HEK293T (cell line): Measurements from ENCODE around the gene PRPF40B.

ENCODE experiments used
- BHLHE40 ChIP-seq: fragments of 450-650 bp; IDR thresholded peaks from 2 replicates; pipeline ENCODE4 v1.6.1; 2016; ENCODE audit warnings: mild to moderate bottlenecking, moderate library complexity, borderline replicate concordance
- CTBP1 ChIP-seq: fragments of 450-650 bp; IDR thresholded peaks from 2 replicates; pipeline ENCODE4 v1.6.1; 2016; ENCODE audit warnings: borderline replicate concordance
- ELF4 ChIP-seq: fragments of 450-650 bp; IDR thresholded peaks from 2 replicates; pipeline ENCODE4 v1.6.1; 2017; ENCODE audit warnings: antibody characterized with exemption
- FOXA1 ChIP-seq: fragments of 450-650 bp; IDR thresholded peaks from 2 replicates; pipeline ENCODE4 v1.6.1; 2016; ENCODE audit warnings: mild to moderate bottlenecking
- FOXK2 ChIP-seq: fragments of 450-650 bp; IDR thresholded peaks from 2 replicates; pipeline ENCODE4 v1.6.1; 2016; ENCODE audit warnings: mild to moderate bottlenecking
- FOXM1 ChIP-seq: fragments of 450-650 bp; IDR thresholded peaks from 2 replicates; pipeline ENCODE4 v1.6.1; 2017; ENCODE audit warnings: mild to moderate bottlenecking, borderline replicate concordance
- HDGF ChIP-seq: fragments of 450-650 bp; IDR thresholded peaks from 2 replicates; pipeline ENCODE4 v1.6.1; 2017; ENCODE audit warnings: antibody characterized with exemption, borderline replicate concordance
- L3MBTL2 ChIP-seq: fragments of 450-650 bp; conservative IDR thresholded peaks from 2 replicates; pipeline ENCODE4 v1.6.1; 2016; ENCODE audit warnings: mild to moderate bottlenecking
- LEF1 ChIP-seq: fragments of 450-650 bp; IDR thresholded peaks from 2 replicates; pipeline ENCODE4 v1.6.1; 2017; ENCODE audit warnings: mild to moderate bottlenecking, borderline replicate concordance
- PKNOX1 ChIP-seq: fragments of 450-650 bp; IDR thresholded peaks from 2 replicates; pipeline ENCODE4 v1.6.1; 2016
- SP1 ChIP-seq: fragments of 450-650 bp; IDR thresholded peaks from 2 replicates; pipeline ENCODE4 v1.6.1; 2017
- SUZ12 ChIP-seq: fragments of 450-650 bp; IDR thresholded peaks from 2 replicates; pipeline ENCODE4 v1.6.1; 2016; ENCODE audit warnings: mild to moderate bottlenecking
- TARDBP ChIP-seq: fragments of 450-650 bp; IDR thresholded peaks from 2 replicates; pipeline ENCODE4 v1.6.1; 2016
- ZNF384 ChIP-seq: fragments of 450-650 bp; IDR thresholded peaks from 2 replicates; pipeline ENCODE4 v1.6.1; 2016

- TF ChIP-seq ZNF384 (no peak), FOXA1 (no peak), L3MBTL2 (no peak), PKNOX1 (no peak), ELF4 (no peak), FOXK2 (no peak), FOXM1 (no peak), LEF1 (no peak), BHLHE40 (no peak), TARDBP (no peak), SP1 (no peak), CTBP1 (no peak), HDGF (no peak), SUZ12 (no peak)
Observed at GRCh38 chr12:49635656-49636055, 12.3 kb downstream of the PRPF40B start.
